ENCODE results near the gene CELF5.

CELF5 gene

GRCh38 chr19:3250675-3251074 lies 26.2 kb downstream of the CELF5 start:
- no peaks in the 10 kb centered on the region for H3K9me3 ChIP-seq (ENCODE audit: low read length)
- no peaks in the 10 kb centered on the region for H3K36me3 ChIP-seq (ENCODE audit: insufficient read depth, low read length)

GRCh38 chr19:3251229-3251628 lies 26.8 kb downstream of the CELF5 start:
- Histone ChIP-seq H3K36me3 (ENCODE audit: insufficient read depth, low read length) (no peaks in the 10 kb centered on the region), H3K27me3 (ENCODE audit: insufficient read depth, low read length) (no peaks in the 10 kb centered on the region), H3K4me3 (ENCODE audit: low read length) (no peak overlapping the region), H3K4me1 (ENCODE audit: insufficient read depth, low read length) (no peaks in the 10 kb centered on the region), H2AFZ (ENCODE audit: low read depth, low read length) (no peak overlapping the region), H3K9me3 (ENCODE audit: low read length) (no peaks in the 10 kb centered on the region)

More at GRCh38 chr19:3250675-3251074, 26.2 kb downstream of the CELF5 start:
- H3K27me3 ChIP-seq (ENCODE audit: insufficient read depth, low read length) = no peaks in the 10 kb centered on the region
- no peaks in the 10 kb centered on the region for H3K4me1 ChIP-seq (ENCODE audit: insufficient read depth, low read length)
- H3K4me3 ChIP-seq (ENCODE audit: low read length) = no peak overlapping the region
- no peak overlapping the region for H2AFZ ChIP-seq (ENCODE audit: low read depth, low read length)

- no peak overlapping the region for H2AFZ ChIP-seq (ENCODE audit: low read depth, low read length)
- H3K27me3 ChIP-seq (ENCODE audit: insufficient read depth, low read length) = no peaks in the 10 kb centered on the region
- H3K36me3 ChIP-seq (ENCODE audit: insufficient read depth, low read length) = no peaks in the 10 kb centered on the region
- no peak overlapping the region for H3K4me3 ChIP-seq (ENCODE audit: low read length)
- no peaks in the 10 kb centered on the region for H3K4me1 ChIP-seq (ENCODE audit: insufficient read depth, low read length)
- no peaks in the 10 kb centered on the region for H3K9me3 ChIP-seq (ENCODE audit: low read length)
Observed at GRCh38 chr19:3252650-3253049, 28.2 kb downstream of the CELF5 start.

GRCh38 chr19:3253270-3253669 lies 28.8 kb downstream of the CELF5 start:
- no peak overlapping the region for H3K4me3 ChIP-seq (ENCODE audit: low read length)
- H3K4me1 ChIP-seq (ENCODE audit: insufficient read depth, low read length) = no peaks in the 10 kb centered on the region
- no peak overlapping the region for H2AFZ ChIP-seq (ENCODE audit: low read depth, low read length)
- no peaks in the 10 kb centered on the region for H3K27me3 ChIP-seq (ENCODE audit: insufficient read depth, low read length)
- no peaks in the 10 kb centered on the region for H3K36me3 ChIP-seq (ENCODE audit: insufficient read depth, low read length)
- H3K9me3 ChIP-seq (ENCODE audit: low read length) = no peaks in the 10 kb centered on the region

GRCh38 chr19:3254520-3254919 lies 30.1 kb downstream of the CELF5 start:
- Histone ChIP-seq H3K36me3 (ENCODE audit: insufficient read depth, low read length) (no peaks in the 10 kb centered on the region), H2AFZ (ENCODE audit: low read depth, low read length) (no peak overlapping the region), H3K4me3 (ENCODE audit: low read length) (no peak overlapping the region), H3K9me3 (ENCODE audit: low read length) (no peaks in the 10 kb centered on the region), H3K4me1 (ENCODE audit: insufficient read depth, low read length) (no peaks in the 10 kb centered on the region), H3K27me3 (ENCODE audit: insufficient read depth, low read length) (no peaks in the 10 kb centered on the region)

GRCh38 chr19:3257071-3257470 lies 32.6 kb downstream of the CELF5 start:
- Histone ChIP-seq H3K27me3 (ENCODE audit: insufficient read depth, low read length) (no peaks in the 10 kb centered on the region), H3K9me3 (ENCODE audit: low read length) (no peaks in the 10 kb centered on the region), H3K36me3 (ENCODE audit: insufficient read depth, low read length) (no peaks in the 10 kb centered on the region), H2AFZ (ENCODE audit: low read depth, low read length) (no peak overlapping the region), H3K4me3 (ENCODE audit: low read length) (no peak overlapping the region), H3K4me1 (ENCODE audit: insufficient read depth, low read length) (no peaks in the 10 kb centered on the region)

GRCh38 chr19:3262362-3262761 lies 37.9 kb downstream of the CELF5 start:
- H3K9me3 ChIP-seq (ENCODE audit: low read length) = peaks cover 3% of the 10 kb centered on the region
- no peaks in the 10 kb centered on the region for H3K36me3 ChIP-seq (ENCODE audit: insufficient read depth, low read length)
- no peak overlapping the region for H3K4me3 ChIP-seq (ENCODE audit: low read length)
- H3K4me1 ChIP-seq (ENCODE audit: insufficient read depth, low read length) = no peaks in the 10 kb centered on the region
- H3K27me3 ChIP-seq (ENCODE audit: insufficient read depth, low read length) = no peaks in the 10 kb centered on the region
- H2AFZ ChIP-seq (ENCODE audit: low read depth, low read length) = no peak overlapping the region

- Histone ChIP-seq H3K9me3 (ENCODE audit: low read length) (peaks cover 3% of the 10 kb centered on the region), H2AFZ (ENCODE audit: low read depth, low read length) (no peak overlapping the region), H3K4me1 (ENCODE audit: insufficient read depth, low read length) (no peaks in the 10 kb centered on the region), H3K27me3 (ENCODE audit: insufficient read depth, low read length) (no peaks in the 10 kb centered on the region), H3K36me3 (ENCODE audit: insufficient read depth, low read length) (no peaks in the 10 kb centered on the region), H3K4me3 (ENCODE audit: low read length) (no peak overlapping the region)
Observed at GRCh38 chr19:3263866-3264265, 39.4 kb downstream of the CELF5 start.

- no peak overlapping the region for H2AFZ ChIP-seq (ENCODE audit: low read depth, low read length)
- H3K36me3 ChIP-seq (ENCODE audit: insufficient read depth, low read length) = no peaks in the 10 kb centered on the region
- no peak overlapping the region for H3K4me3 ChIP-seq (ENCODE audit: low read length)
- H3K9me3 ChIP-seq (ENCODE audit: low read length) = peaks cover 3% of the 10 kb centered on the region
- no peaks in the 10 kb centered on the region for H3K27me3 ChIP-seq (ENCODE audit: insufficient read depth, low read length)
- peaks cover 6% of the 10 kb centered on the region for H3K4me1 ChIP-seq (ENCODE audit: insufficient read depth, low read length)
Observed at GRCh38 chr19:3265432-3265831, 41.0 kb downstream of the CELF5 start.

- peaks cover 9% of the 10 kb centered on the region for H3K4me1 ChIP-seq (ENCODE audit: insufficient read depth, low read length)
- H3K36me3 ChIP-seq (ENCODE audit: insufficient read depth, low read length) = no peaks in the 10 kb centered on the region
- H2AFZ ChIP-seq (ENCODE audit: low read depth, low read length) = no peak overlapping the region
- peaks cover 3% of the 10 kb centered on the region for H3K9me3 ChIP-seq (ENCODE audit: low read length)
- H3K27me3 ChIP-seq (ENCODE audit: insufficient read depth, low read length) = no peaks in the 10 kb centered on the region
- no peak overlapping the region for H3K4me3 ChIP-seq (ENCODE audit: low read length)
Observed at GRCh38 chr19:3266092-3266693, 41.7 kb downstream of the CELF5 start.

GRCh38 chr19:3266792-3267514 lies 42.5 kb downstream of the CELF5 start:
- Histone ChIP-seq H3K4me3 (ENCODE audit: low read length) (no peak overlapping the region), H3K27me3 (ENCODE audit: insufficient read depth, low read length) (no peaks in the 10 kb centered on the region), H3K36me3 (ENCODE audit: insufficient read depth, low read length) (no peaks in the 10 kb centered on the region), H2AFZ (ENCODE audit: low read depth, low read length) (no peak overlapping the region), H3K4me1 (ENCODE audit: insufficient read depth, low read length) (peaks cover 17% of the 10 kb centered on the region), H3K9me3 (ENCODE audit: low read length) (peaks cover 3% of the 10 kb centered on the region)

GRCh38 chr19:3268326-3268725 lies 43.9 kb downstream of the CELF5 start:
- Histone ChIP-seq H3K36me3 (ENCODE audit: insufficient read depth, low read length) (no peaks in the 10 kb centered on the region), H3K4me3 (ENCODE audit: low read length) (no peak overlapping the region), H2AFZ (ENCODE audit: low read depth, low read length) (no peak overlapping the region), H3K9me3 (ENCODE audit: low read length) (peaks cover 3% of the 10 kb centered on the region), H3K4me1 (ENCODE audit: insufficient read depth, low read length) (peaks cover 17% of the 10 kb centered on the region), H3K27me3 (ENCODE audit: insufficient read depth, low read length) (no peaks in the 10 kb centered on the region)

GRCh38 chr19:3268763-3269162 lies 44.3 kb downstream of the CELF5 start:
- H3K4me1 ChIP-seq (ENCODE audit: insufficient read depth, low read length) = peaks cover 18% of the 10 kb centered on the region
- H3K4me3 ChIP-seq (ENCODE audit: low read length) = no peak overlapping the region
- no peak overlapping the region for H2AFZ ChIP-seq (ENCODE audit: low read depth, low read length)
- H3K27me3 ChIP-seq (ENCODE audit: insufficient read depth, low read length) = no peaks in the 10 kb centered on the region
- H3K9me3 ChIP-seq (ENCODE audit: low read length) = peaks cover 3% of the 10 kb centered on the region
- no peaks in the 10 kb centered on the region for H3K36me3 ChIP-seq (ENCODE audit: insufficient read depth, low read length)

Data from neuron (in vitro differentiated cells).